Measurements from ENCODE around the gene UGT1A7. TPM values are rescaled to one million over a fixed set of nuclear protein-coding genes. Genes with fewer than 3 reads are reported as not detected.

The UGT1A7 gene
- polyA plus RNA-seq, 4 donors, result 0.03 to 0.07 TPM; not detected in 2

- no peak for DNase-seq (ENCODE audit: low read depth in 4 of 4, low spot score in 3 of 4)
Observed at GRCh38 chr2:233794128-233794658, 112.5 kb downstream of the UGT1A7 start.

- DNase-seq (ENCODE audit: low read depth in 4 of 4, low spot score in 3 of 4), result no peak
Observed at GRCh38 chr2:233795735-233796171, 114.1 kb downstream of the UGT1A7 start.

GRCh38 chr2:233796254-233796653 is 114.6 kb downstream of the UGT1A7 start:
- no peak for DNase-seq (ENCODE audit: low read depth in 4 of 4, low spot score in 3 of 4)

GRCh38 chr2:233798335-233799086 is 116.8 kb downstream of the UGT1A7 start:
- no peak for DNase-seq (ENCODE audit: low read depth in 4 of 4, low spot score in 3 of 4)

- no peak for DNase-seq (ENCODE audit: low read depth in 4 of 4, low spot score in 3 of 4)
Observed at GRCh38 chr2:233799087-233799665, 117.5 kb downstream of the UGT1A7 start.

GRCh38 chr2:233799716-233800115 is 118.0 kb downstream of the UGT1A7 start:
- no peak for DNase-seq (ENCODE audit: low read depth in 4 of 4, low spot score in 3 of 4)

GRCh38 chr2:233800208-233800607 is 118.5 kb downstream of the UGT1A7 start:
- no peak for DNase-seq (ENCODE audit: low read depth in 4 of 4, low spot score in 3 of 4)

- DNase-seq (ENCODE audit: low read depth in 4 of 4, low spot score in 3 of 4), result no peak
Observed at GRCh38 chr2:233801357-233802131, 119.8 kb downstream of the UGT1A7 start.

GRCh38 chr2:233802132-233802815 is 120.6 kb downstream of the UGT1A7 start:
- no peak for DNase-seq (ENCODE audit: low read depth in 4 of 4, low spot score in 3 of 4)

GRCh38 chr2:233803292-233803911 is 121.7 kb downstream of the UGT1A7 start:
- DNase-seq (ENCODE audit: low read depth in 4 of 4, low spot score in 3 of 4), result no peak

GRCh38 chr2:233803994-233804393 is 122.3 kb downstream of the UGT1A7 start:
- DNase-seq (ENCODE audit: low read depth in 4 of 4, low spot score in 3 of 4), result no peak

GRCh38 chr2:233807215-233807865 is 125.6 kb downstream of the UGT1A7 start:
- DNase-seq (ENCODE audit: low read depth in 4 of 4, low spot score in 3 of 4), result no peak

- no peak for DNase-seq (ENCODE audit: low read depth in 4 of 4, low spot score in 3 of 4)
Observed at GRCh38 chr2:233807966-233808935, 126.5 kb downstream of the UGT1A7 start.

GRCh38 chr2:233810385-233810784 is 128.7 kb downstream of the UGT1A7 start:
- DNase-seq (ENCODE audit: low read depth in 4 of 4, low spot score in 3 of 4), result no peak

GRCh38 chr2:233811087-233811486 is 129.4 kb downstream of the UGT1A7 start:
- no peak for DNase-seq (ENCODE audit: low read depth in 4 of 4, low spot score in 3 of 4)

- no peak for DNase-seq (ENCODE audit: low read depth in 4 of 4, low spot score in 3 of 4)
Observed at GRCh38 chr2:233811732-233812131, 130.0 kb downstream of the UGT1A7 start.

- peak in 2 of 4 donors; percentile 29 to 44 for DNase-seq (ENCODE audit: low read depth in 4 of 4, low spot score in 3 of 4)
Observed at GRCh38 chr2:233813236-233814055, 131.7 kb downstream of the UGT1A7 start.
